Liver (tissue), 3 donors: ENCODE measurements around the gene TSHR.

Experiments
- ATF3 ChIP-seq: IDR thresholded peaks from 2 replicates; pipeline ENCODE4 v1.6.1; 2016; ENCODE audit warnings: antibody characterized with exemption
- EGR1 ChIP-seq, 2 donors: IDR thresholded peaks; 2 replicates each; pipeline ENCODE4 v1.6.1; 2016 to 2018; ENCODE audit warnings: antibody characterized with exemption in 2 of 2, low read depth in 2 of 2
- FOXA1 ChIP-seq: IDR thresholded peaks from 2 replicates; pipeline ENCODE4 v1.6.1; 2016; ENCODE audit warnings: antibody characterized with exemption
- GABPA ChIP-seq, 2 donors: IDR thresholded peaks in 1 of 2; conservative IDR thresholded peaks in 1 of 2; 2 replicates each; pipeline ENCODE4 v1.6.1; 2016; ENCODE audit warnings: antibody characterized with exemption in 2 of 2, mild to moderate bottlenecking in 1 of 2, moderate library complexity in 1 of 2
- HNF4A ChIP-seq, 2 donors: conservative IDR thresholded peaks; 2 replicates each; pipeline ENCODE4 v1.6.1; 2016; ENCODE audit warnings: antibody characterized with exemption in 2 of 2, mild to moderate bottlenecking in 2 of 2
- NR2F2 ChIP-seq: IDR thresholded peaks from 2 replicates; pipeline ENCODE4 v1.6.1; 2016; ENCODE audit warnings: antibody characterized with exemption
- RAD21 ChIP-seq, 2 donors: IDR thresholded peaks; 2 replicates each; pipeline ENCODE4 v1.6.1; 2016; ENCODE audit warnings: antibody characterized with exemption in 2 of 2, mild to moderate bottlenecking in 2 of 2
- REST ChIP-seq: IDR thresholded peaks from 2 replicates; pipeline ENCODE4 v1.6.1; 2016; ENCODE audit warnings: antibody characterized with exemption, mild to moderate bottlenecking
- RXRA ChIP-seq, 2 donors: IDR thresholded peaks; 2 replicates each; pipeline ENCODE4 v1.6.1; 2017 to 2018; ENCODE audit warnings: antibody characterized with exemption in 2 of 2, mild to moderate bottlenecking in 1 of 2
- TAF1 ChIP-seq: conservative IDR thresholded peaks from 2 replicates; pipeline ENCODE4 v1.6.1; 2016; ENCODE audit warnings: antibody characterized with exemption, mild to moderate bottlenecking
- YY1 ChIP-seq: IDR thresholded peaks from 2 replicates; pipeline ENCODE4 v1.6.1; 2016; ENCODE audit warnings: antibody characterized with exemption, mild to moderate bottlenecking
- TF ChIP-seq, protein P1 (sequence below): fragments of 150-350 bp; IDR thresholded peaks from 2 replicates; pipeline ENCODE4 v1.5.1; 2017; ENCODE audit warnings: improper control_type of control experiment, low read depth, low read length; ENCODE audit not compliant: missing input control
- TF ChIP-seq, protein P2 (sequence below): IDR thresholded peaks from 2 replicates; pipeline ENCODE4 v1.6.1; 2016; ENCODE audit warnings: antibody characterized with exemption
- TF ChIP-seq, protein P3 (sequence below): IDR thresholded peaks from 2 replicates; pipeline ENCODE4 v1.6.1; 2016; ENCODE audit warnings: antibody characterized with exemption
- donor health status: healthy.
- donor health status: healthy.

GRCh38 chr14:80956922-80957321 is 1.5 kb downstream of the TSHR start:
- TF ChIP-seq, protein P1, sequence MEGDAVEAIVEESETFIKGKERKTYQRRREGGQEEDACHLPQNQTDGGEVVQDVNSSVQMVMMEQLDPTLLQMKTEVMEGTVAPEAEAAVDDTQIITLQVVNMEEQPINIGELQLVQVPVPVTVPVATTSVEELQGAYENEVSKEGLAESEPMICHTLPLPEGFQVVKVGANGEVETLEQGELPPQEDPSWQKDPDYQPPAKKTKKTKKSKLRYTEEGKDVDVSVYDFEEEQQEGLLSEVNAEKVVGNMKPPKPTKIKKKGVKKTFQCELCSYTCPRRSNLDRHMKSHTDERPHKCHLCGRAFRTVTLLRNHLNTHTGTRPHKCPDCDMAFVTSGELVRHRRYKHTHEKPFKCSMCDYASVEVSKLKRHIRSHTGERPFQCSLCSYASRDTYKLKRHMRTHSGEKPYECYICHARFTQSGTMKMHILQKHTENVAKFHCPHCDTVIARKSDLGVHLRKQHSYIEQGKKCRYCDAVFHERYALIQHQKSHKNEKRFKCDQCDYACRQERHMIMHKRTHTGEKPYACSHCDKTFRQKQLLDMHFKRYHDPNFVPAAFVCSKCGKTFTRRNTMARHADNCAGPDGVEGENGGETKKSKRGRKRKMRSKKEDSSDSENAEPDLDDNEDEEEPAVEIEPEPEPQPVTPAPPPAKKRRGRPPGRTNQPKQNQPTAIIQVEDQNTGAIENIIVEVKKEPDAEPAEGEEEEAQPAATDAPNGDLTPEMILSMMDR: no peak
- TF ChIP-seq RXRA (IDR thresholded peaks at IDR 0.05): no peak
- no peak for TF ChIP-seq YY1
- TF ChIP-seq ATF3: no peak
- no peak for TF ChIP-seq GABPA (IDR thresholded peaks at IDR 0.05 in 1 of 2, conservative IDR thresholded peaks at IDR 0.05 in 1 of 2)
- TF ChIP-seq REST: no peak
- TF ChIP-seq, protein P2, sequence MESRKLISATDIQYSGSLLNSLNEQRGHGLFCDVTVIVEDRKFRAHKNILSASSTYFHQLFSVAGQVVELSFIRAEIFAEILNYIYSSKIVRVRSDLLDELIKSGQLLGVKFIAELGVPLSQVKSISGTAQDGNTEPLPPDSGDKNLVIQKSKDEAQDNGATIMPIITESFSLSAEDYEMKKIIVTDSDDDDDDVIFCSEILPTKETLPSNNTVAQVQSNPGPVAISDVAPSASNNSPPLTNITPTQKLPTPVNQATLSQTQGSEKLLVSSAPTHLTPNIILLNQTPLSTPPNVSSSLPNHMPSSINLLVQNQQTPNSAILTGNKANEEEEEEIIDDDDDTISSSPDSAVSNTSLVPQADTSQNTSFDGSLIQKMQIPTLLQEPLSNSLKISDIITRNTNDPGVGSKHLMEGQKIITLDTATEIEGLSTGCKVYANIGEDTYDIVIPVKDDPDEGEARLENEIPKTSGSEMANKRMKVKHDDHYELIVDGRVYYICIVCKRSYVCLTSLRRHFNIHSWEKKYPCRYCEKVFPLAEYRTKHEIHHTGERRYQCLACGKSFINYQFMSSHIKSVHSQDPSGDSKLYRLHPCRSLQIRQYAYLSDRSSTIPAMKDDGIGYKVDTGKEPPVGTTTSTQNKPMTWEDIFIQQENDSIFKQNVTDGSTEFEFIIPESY: no peak
- TF ChIP-seq TAF1: no peak
- no peak for TF ChIP-seq RAD21 (IDR thresholded peaks at IDR 0.05)
- TF ChIP-seq NR2F2: no peak
- TF ChIP-seq, protein P3, sequence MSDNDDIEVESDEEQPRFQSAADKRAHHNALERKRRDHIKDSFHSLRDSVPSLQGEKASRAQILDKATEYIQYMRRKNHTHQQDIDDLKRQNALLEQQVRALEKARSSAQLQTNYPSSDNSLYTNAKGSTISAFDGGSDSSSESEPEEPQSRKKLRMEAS: no peak
- no peak for TF ChIP-seq FOXA1
- no peak for TF ChIP-seq HNF4A (conservative IDR thresholded peaks at IDR 0.05)
- TF ChIP-seq EGR1 (IDR thresholded peaks at IDR 0.05; ENCODE audit: low read depth in 2 of 2): no peak
